GM18508 (cell line): Measurements from ENCODE around the gene TBCC.
"Not testable (repeated sequence)": the region's sequence is repeated elsewhere in the genome, so short reads cannot be mapped to it uniquely, and the experiment has no call there.

Experiments used
- ATAC-seq: cut with Tn5 transposase; IDR thresholded peaks from one replicate; pipeline ENCODE4 v1.9.1; 2021; ENCODE audit warnings: moderate number of reproducible peaks; ENCODE audit not compliant: insufficient read depth, unreplicated experiment

TBCC gene

DNA sequence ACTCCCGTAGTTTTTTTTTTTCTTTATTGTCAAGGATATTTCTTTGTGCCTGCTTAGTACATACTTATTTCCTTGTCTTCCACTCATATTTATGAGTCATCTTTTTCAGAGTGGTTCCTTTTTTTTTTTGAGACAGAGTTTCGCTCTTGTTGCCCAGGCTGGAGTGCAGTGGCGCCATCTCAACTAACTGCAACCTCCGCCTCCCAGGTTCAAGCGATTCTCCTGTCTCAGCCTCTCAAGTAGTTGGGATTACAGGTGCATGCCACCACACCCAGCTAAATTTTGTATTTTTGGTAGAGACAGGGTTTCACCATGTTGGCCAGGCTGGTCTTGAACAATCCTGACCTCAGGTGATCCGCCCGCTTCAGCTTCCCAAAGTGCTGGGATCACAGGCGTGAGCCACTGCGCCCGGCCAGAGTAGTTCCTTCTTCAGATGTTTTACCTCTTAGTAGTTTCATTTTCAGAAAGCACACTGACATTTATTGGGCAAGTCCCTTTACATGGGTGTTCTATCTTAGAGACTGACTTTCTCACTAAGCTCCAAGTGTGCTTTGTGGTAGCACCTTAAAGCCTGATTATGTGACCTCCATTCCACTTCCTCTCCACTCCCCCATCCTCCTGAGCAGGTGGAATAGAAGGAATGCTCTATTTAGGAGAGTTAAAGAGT is 29.1 kb upstream of the TBCC start:
- not testable (repeated sequence) for ATAC-seq

DNA sequence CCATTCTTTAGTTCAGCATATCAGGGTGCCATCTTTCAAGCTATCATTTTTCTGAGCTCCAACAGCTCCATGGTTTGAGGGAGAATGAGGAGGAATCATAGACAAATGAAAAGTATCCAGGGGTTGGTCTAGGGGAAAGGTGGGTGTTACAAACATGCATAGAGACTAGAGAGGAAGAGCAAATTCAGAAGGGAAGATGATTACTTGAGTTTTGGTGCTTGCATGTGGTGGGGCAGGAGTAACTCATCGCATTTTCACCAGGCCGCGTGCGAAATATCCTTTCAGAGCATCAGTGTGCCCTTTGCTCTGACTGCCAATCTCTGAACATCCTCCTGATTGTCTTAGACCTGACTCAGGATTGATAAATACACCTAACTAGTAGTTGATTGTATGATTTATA is 28.3 kb upstream of the TBCC start:
- no peak for ATAC-seq

DNA sequence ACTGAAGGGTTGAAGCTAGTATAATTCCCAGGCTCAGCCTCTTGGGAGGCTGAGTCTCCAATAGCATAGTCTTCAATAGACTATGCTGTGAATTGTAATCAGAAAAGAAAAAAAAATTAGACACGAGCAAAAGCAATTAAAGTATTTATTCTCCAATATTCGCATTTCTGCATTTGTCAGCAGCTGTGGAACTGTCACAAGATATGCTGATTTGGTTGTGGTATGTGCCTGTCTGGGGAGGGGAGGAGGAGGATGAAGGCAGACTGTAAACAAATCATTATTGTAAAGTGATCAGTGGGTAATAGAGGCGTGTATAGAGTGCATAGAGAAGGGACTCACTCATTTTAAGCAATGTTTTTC is 25.8 kb upstream of the TBCC start:
- ATAC-seq = no peak

DNA sequence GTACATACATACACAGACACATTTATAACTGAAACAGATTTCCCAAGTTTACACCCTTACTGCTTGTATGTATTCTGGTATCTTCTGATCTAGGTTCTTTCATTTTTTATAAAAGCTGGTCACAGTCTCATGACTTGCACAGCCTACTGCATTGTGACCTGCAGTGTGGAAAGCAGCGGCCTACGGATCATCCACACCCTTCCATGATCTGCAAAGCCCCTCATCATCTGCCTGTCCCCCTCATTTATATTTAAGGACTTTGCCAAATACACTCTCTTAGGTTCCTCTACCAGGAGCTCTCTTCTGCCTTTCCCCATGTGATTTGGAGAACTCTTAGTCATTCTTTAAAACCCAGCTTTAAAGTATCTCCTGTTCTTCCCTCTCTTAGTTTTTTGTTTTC is 23.9 kb upstream of the TBCC start:
- ATAC-seq = no peak

DNA sequence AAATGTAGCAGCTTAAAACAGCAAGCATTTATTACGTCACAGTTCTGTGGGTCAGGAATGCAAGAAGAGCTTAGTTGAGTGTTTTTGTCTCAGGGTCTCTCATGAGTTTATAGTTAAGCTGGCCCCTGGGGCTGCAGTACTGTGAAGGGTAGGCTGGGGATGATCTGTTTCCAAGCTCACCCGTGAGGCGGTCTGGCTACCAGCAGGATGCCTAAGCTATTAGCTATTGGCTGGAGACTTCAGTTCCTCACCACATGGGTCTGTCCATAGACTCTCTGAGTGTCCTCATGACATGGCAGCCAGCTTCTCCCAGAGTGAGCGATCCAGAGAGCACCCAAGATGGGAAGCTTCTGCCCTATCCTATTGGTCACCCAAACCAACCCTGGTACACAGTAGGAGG is 23.1 kb upstream of the TBCC start:
- ATAC-seq = no peak

DNA sequence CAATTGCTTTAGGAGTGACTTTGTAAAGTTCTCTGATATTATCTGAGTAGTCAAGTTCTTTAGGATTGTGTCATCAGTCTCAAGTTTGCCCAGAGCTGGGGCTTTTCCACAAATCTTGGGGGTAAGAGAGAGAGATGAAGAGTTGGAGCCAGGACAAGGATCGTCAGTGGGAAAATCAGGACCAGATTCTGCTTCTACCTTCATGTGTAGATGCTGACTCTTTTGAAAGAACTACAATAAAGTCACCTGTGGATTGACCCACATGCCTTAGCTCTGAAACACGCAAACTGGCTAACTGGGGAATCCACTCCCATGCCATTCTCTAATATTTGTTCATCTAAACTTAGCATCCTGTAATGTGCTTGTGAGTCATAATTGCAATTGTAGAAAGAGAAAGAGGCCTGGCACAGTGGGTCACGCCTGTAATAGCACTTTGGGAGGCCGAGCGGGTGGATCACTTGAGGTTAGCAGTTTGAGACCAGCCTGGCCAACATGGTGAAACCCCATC is 20.3 kb upstream of the TBCC start:
- ATAC-seq = no peak

DNA sequence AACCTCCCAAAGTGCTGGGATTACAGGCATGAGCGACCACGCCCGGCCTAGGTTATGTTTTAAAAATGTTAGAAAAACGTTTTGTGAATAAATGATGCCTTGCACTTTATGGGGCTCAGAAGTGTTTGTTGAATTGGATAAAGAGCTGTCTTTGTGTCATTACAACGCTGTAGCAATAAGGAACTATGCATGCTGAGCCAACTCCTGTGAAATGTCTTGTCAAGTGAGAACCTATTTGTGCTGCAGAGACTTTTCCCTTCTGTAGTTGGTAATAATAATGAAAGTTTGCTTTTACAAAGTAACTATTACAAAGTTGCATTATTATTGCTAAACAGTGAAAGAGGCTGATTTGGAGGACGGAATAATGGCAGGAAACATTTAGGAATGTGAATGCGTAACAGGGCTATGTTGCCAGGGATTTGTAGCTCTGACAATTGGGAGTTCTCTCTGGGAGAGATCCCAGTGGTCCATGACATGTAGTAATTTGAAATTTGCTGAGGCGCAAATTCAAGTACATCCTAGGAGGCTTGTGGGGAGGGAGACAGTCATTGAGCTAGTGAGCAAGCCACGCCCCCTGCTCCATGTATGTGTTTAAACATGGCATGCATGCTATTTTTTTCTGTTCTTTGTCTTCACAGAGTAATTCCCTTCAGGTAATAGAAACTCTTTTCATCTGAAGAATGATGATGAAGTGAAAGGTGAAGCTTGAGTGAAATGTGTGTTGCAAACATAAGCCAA is 19.2 kb upstream of the TBCC start:
- ATAC-seq = no peak

DNA sequence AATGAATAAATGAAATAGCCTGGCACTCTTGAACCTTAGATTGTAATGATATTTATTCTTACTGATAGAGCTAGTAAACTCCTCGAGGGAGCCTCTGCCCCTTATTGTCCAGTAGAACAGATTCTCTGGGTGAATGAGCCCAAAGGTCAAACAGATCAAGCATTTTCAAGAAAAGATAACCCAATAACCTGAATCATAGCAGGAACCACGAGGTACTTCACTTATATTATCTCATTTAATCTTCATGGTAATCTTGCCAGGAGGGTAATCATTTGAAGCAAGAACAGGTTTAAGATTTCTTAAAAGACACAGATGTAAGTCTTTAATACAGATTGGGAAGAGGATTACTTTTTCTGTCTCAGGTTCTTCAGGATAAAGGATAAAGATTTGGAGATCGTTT is 17.0 kb upstream of the TBCC start:
- ATAC-seq = no peak

DNA sequence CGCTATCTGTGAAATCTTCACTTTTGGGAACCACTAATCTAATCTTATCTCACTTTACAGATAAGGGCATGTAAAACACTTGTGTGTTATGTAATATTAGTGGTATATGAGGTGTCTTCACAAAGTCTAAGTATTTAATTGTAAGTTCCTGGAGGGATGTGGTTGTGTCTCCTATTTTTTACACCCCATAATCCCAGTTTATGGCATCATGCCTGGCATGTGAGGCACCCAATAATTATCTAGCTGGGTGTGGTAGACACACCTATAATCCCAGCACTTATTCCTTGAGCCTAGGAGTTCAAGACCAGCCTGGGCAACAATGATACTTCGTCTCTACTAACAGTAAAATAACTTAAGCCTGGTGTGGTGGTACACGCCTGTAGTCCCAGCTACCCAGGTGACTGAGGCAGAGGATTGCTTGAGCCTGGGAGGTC is 16.5 kb upstream of the TBCC start:
- ATAC-seq = no peak

DNA sequence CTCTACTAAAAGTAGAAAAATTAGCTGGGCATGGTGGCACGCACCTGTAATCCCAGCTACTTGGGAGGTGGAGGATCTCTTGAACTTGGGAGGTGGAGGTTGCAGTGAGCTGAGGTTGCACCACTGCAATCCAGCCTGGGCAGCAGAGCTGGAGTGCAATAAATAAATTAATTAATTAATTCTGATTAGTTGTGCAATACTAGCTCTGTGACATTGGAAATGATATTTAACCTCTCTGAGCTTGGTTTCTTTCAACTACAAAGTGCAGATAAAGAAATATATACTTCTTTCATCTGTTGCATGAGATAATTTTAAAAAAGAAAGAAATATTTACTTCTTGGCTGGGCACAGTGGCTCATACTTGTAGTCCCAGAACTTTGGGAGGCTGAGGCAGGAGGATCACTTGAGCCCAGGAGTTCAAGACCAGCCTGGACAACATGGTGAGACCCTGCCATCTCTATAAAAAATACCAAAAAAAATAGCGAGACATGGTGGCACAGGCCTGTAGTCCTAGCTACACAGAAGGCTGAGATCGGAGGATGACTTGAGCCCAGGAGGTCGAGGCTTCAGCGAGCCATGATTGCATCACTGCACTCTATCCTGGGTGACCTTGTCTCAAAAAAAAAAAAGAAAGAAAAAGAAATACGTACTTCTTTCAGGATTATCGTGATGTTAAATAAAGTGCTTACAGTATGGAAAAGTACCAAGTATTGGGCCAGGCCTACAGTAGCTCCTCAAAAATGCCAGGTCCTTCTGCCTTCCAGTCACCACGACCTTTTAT is 15.6 kb upstream of the TBCC start:
- no peak for ATAC-seq

DNA sequence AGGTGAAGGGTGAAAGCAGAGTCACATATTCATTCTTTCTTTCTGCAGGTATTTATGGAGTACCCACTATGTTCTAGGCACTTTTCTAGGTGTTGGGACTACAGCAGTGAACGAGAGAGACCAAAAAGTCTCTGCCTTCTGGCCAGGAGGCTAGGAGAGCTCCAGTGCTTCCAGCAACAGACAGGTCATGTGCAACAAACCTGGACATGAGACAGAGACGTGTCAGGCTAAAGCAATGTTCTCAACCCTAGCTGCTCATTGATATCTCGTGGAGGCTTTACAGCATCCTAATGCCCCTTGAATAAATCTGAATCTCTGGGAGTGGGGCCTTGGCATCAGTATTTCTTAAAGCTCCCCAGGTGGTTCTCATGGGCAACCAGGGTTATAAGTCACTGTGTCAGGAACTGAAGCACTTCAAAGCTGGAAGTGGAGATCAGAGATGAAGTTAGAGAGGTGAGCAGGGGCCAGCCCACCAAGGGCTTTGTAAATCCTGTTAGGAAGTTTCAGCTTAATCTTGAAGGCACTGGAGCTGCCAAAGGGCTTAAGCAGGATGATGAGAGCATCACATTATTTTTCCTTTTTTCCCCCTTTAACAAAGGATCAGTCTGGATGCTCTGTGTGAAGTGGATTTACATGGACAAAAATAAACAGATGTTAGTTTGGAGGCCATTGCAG is 13.0 kb upstream of the TBCC start:
- ATAC-seq = no peak

DNA sequence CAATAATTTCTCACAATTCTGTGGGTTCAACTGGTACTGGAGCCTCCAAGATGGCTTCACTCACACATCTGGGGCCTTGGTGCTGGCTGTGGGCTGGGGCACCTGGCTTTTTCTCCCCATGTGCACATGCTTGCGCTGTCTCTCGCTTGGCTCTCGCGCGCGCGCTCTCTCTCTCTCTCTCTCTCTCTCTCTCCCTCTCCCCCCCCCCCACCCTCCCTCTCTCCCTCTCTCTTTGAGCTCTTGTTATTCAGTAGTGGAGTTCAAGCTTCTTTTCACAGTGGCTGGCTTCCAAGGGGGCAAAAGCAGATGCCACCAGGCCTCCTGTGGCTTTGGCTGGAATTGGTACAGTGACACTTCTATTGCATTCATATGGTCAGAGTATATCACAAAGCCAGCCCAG is 10.8 kb upstream of the TBCC start:
- ATAC-seq = no peak

DNA sequence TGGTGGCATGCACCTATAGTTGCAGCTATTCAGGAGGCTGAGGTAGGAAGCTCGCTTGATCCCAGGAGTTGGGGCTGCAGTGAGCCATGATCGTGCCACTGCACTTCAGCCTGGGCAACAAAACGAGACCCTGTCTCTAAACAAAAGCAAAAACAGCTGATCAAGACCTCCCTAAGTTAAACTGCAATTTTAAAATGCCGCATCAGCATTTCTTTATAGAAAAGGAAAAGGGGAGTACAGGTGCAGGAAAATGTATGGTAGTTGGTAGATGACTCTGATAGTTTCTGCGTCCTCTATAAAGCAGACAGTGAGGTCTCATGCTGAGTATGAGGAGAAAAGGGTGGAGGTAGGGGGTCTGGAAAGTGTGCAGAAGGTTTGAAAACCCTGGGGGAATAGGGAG is 8.9 kb upstream of the TBCC start:
- ATAC-seq = no peak

DNA sequence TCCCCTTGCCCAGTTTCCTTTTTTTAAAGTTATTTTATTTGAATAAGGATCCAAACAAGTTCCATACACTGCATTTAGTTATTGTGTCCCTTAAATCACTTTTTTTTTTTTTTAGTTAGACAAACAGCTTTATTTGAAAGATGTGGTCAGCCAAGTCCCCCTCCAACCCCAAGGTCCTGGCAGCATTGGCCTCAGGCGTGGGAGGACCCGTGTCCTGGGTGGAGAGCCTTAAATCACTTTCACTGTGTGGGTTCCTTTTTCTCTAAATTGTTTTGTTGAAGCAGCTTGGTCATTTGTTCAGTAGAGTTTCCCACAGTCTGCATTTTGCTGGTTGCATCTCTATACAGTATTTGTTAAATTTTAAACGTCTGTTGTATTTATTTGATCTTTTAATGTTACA is 5.2 kb upstream of the TBCC start:
- no peak for ATAC-seq

DNA sequence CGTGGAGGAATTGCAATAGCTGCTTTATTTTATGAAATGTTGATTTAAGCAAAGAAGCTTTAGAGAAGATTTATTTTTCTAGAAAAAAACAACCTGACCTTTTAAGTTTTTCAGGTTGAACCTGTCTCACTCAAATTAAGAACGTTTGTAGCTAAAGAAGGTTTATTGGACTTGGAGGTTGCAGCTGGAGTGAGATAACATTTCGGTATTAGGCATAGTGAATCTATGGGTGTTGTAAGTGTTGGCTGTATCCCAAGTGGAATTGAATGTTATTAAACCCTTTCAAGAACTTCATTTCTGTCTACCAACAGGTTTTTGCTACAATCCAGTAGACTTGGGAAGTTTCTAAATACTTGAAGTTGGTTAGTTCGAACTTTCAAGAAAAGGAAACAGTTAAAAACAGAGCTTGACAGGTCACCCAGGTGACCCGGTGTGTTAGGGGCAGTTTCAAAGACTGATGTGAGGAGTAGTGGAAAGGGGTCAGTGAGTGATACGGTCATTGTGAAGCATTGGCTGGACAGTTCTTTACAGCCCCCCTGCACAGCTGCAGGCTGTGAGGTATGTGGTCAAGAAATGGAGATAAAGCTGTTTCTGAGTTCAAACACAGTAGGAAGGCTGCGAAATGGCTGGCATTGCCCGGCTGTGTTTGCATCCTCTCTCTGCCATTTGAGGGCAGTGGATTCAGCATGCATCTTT is 2.4 kb upstream of the TBCC start:
- ATAC-seq = no peak

DNA sequence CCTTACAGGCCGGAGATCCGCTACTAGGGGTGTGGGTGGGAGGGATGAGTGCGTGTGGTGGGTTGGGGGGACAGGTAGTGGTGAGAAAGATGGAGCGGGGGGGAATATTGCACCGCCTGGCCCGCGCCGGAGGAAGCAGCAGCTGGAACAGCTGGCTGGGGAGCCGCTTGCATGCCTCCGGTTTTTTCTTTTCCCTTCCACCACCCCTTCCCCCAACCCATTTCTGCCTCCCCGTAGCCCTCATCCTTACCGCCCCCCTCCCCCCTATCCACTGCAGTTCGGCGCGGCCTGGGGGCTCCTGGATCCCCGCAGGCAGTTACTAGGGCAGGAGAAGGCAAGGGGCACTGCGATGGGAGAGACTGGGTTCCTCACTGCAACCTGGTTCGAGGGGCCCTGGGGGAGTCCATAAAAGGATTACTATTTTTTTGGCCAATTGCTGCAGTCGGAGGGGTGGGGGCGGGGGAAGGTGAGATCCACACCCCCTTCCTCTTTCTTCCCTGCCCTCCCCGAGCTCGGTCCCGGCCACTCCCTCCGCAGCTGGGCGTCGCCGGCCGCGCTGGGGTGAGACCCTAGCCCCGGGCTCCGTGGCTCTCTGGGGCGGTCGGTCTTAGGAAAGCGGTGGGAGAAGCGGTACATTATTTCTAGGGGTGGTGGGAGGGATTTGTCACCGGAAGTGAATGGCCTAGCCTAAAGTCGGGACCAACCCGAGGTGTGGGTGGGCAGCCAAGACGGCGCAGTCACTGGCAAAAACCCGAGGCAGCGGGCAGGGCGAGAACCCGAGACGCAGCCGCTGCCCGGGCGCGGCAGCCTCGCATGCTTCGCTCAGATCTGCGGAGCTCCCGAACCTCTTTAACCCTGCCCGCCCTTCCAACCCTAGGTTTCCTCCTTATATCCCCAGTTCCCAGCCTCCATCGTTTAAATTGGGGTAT is 824 bp upstream of the TBCC start:
- ATAC-seq = no peak

DNA sequence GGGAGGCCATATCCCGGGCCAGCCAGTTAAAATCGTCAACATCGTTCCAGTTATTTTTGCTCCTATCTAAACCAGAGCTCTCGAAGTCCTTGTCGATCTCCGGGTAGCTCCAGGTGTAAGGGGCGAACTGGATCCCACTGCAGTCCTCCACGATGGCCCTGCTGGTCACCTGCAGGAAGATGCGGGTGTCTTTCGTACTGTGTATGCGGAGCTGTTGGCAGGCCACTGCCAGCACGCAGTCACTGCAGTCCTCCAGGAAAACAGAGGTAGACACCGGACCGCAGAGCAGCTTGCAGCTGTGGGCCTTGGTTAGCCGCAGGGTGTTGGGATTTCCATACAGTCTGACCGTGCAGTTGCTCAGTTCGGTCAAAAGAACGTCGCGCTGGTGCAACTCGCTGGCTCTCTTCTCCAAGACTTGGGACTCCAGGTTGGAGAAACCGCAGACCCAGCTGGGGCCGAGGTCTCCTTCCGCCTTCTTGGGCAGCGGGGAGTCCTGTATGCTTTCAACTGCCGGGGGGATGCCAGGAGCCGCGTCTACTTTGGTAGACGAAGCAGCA is 742 bp downstream of the TBCC start:
- no peak for ATAC-seq

DNA sequence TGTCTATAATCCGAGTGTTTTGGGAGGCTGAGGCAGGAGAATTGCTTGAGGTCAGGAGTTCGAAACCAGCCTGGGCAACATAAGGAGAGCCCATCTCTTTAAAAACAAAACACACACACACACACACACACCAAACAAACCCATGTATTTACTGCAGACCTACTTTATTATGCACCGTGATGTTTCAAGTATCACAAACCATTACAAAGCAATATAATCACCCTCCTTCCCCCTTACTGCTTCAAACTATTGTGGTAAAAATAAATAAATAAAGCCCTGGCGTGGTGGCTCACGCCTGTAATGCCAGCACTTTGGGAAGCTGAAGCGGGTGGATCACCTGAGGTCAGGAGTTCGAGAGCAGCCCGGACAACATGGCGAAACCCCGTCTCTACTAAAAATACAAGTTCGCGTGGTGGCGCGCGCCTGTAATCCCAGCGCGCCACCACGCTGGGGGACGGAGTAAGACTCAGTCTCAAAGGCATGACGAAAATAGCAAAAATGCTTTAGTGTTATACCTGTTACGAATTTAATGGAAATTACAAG is 1.5 kb downstream of the TBCC start:
- no peak for ATAC-seq
